Ureter (tissue), 1 donor: Measurements from ENCODE around the gene CRYZL1. TPM values are rescaled to one million over a fixed set of nuclear protein-coding genes. Genes with fewer than 3 reads are reported as not detected.
"Not testable (repeated sequence)": the region's sequence is repeated elsewhere in the genome, so short reads cannot be mapped to it uniquely, and the experiment has no call there.

ENCODE experiments used
- DNase-seq: peaks from one replicate; pipeline ENCODE4 v3.0.0-alpha.2; 2020; ENCODE audit warnings: low spot score
- total RNA-seq: library from RNA; stranded (reverse); gene quantifications from one replicate; pipeline ENCODE4 v1.2.4, GENCODE V29; 2023
- donor health status: DM: yes; HTN: yes; CAD: no.

CRYZL1 gene
- total RNA-seq, 1 donor from 2014 or later = 54.0 TPM

GRCh38 chr21:33626151-33626550 lies 15.4 kb downstream of the CRYZL1 start:
- not testable (repeated sequence) for DNase-seq

- DNase-seq = no peak
Measured at GRCh38 chr21:33622253-33622652, 19.3 kb downstream of the CRYZL1 start.

- no peak for DNase-seq
Measured at GRCh38 chr21:33619726-33620125, 21.8 kb downstream of the CRYZL1 start.

- DNase-seq = no peak
Measured at GRCh38 chr21:33618407-33618806, 23.1 kb downstream of the CRYZL1 start.

- not testable (repeated sequence) for DNase-seq
Measured at GRCh38 chr21:33617565-33617964, 24.0 kb downstream of the CRYZL1 start.

GRCh38 chr21:33611006-33611744 lies 30.4 kb downstream of the CRYZL1 start:
- DNase-seq = no peak

GRCh38 chr21:33608559-33608958 lies 33.0 kb downstream of the CRYZL1 start:
- DNase-seq = no peak

- DNase-seq = no peak
Measured at GRCh38 chr21:33598051-33598450, 43.5 kb downstream of the CRYZL1 start.

- DNase-seq = peak; percentile 88
Measured at GRCh38 chr21:33588485-33589335, 52.8 kb downstream of the CRYZL1 start, which contains the start of gene DONSON. Gene DONSON, minus strand, starts transcription at chr21:33588684. Its CDS starts 43 bp downstream, at chr21:33588641.

- DNase-seq = peak; percentile 50
Measured at GRCh38 chr21:33587792-33588484, 53.6 kb downstream of the CRYZL1 start.

GRCh38 chr21:33586927-33587326 lies 54.6 kb downstream of the CRYZL1 start:
- no peak for DNase-seq

- no peak for DNase-seq
Measured at GRCh38 chr21:33584455-33584854, 57.1 kb downstream of the CRYZL1 start.

- no peak for DNase-seq
Measured at GRCh38 chr21:33578959-33579542, 62.5 kb downstream of the CRYZL1 start.

GRCh38 chr21:33578214-33578613 lies 63.3 kb downstream of the CRYZL1 start:
- DNase-seq = no peak

GRCh38 chr21:33576741-33577141 lies 64.8 kb downstream of the CRYZL1 start:
- not testable (repeated sequence) for DNase-seq

- no peak for DNase-seq
Measured at GRCh38 chr21:33572350-33572749, 69.2 kb downstream of the CRYZL1 start.

- no peak for DNase-seq
Measured at GRCh38 chr21:33569991-33570390, 71.5 kb downstream of the CRYZL1 start.

GRCh38 chr21:33568448-33568847 lies 73.1 kb downstream of the CRYZL1 start:
- DNase-seq = no peak

- DNase-seq = no peak
Measured at GRCh38 chr21:33567914-33568313, 73.6 kb downstream of the CRYZL1 start.

- DNase-seq = no peak
Measured at GRCh38 chr21:33566514-33566913, 75.0 kb downstream of the CRYZL1 start.

GRCh38 chr21:33562389-33562788 lies 79.2 kb downstream of the CRYZL1 start:
- DNase-seq = no peak

- no peak for DNase-seq
Measured at GRCh38 chr21:33561373-33561772, 80.2 kb downstream of the CRYZL1 start.
